HepG2 (cell line): ENCODE results near the gene TACC3. TPM values are rescaled to one million over a fixed set of nuclear protein-coding genes. Genes with fewer than 3 reads are reported as not detected.
A peak's percentile ranks its signal among the peaks of the same experiment; 100 is the strongest.

Experiments used
- BHLHE40 ChIP-seq: IDR thresholded peaks from 2 replicates; pipeline ENCODE4 v1.6.1; 2011; ENCODE audit warnings: low read length, improper control_type of control experiment
- CBX5 ChIP-seq: sonication (generic); formaldehyde crosslinking; IDR thresholded peaks from 2 replicates; pipeline ENCODE4 v1.4.0; 2020; ENCODE audit warnings: missing genetic modification reagents, borderline replicate concordance
- FOXA3 ChIP-seq: IDR thresholded peaks from 2 replicates; pipeline ENCODE4 v1.6.1; 2016; ENCODE audit warnings: missing genetic modification reagents, missing compliant biosample characterization
- FOXO4 ChIP-seq: sonication (generic); formaldehyde crosslinking; conservative IDR thresholded peaks from 2 replicates; pipeline ENCODE4 v1.8.1; 2023; ENCODE audit warnings: missing genetic modification reagents
- GATAD1 ChIP-seq: IDR thresholded peaks from 2 replicates; pipeline ENCODE4 v1.6.1; 2016; ENCODE audit warnings: missing genetic modification reagents, missing compliant biosample characterization
- JUN ChIP-seq: sonication (generic); formaldehyde crosslinking; IDR thresholded peaks from 2 replicates; pipeline ENCODE4 v1.4.0; 2020; ENCODE audit warnings: mild to moderate bottlenecking, missing genetic modification reagents
- MIER3 ChIP-seq: IDR thresholded peaks from 2 replicates; pipeline ENCODE4 v1.6.1; 2016; ENCODE audit warnings: missing compliant biosample characterization, borderline replicate concordance
- NFKB2 ChIP-seq: sonication (generic); formaldehyde crosslinking; IDR thresholded peaks from 2 replicates; pipeline ENCODE4 v1.4.0; 2020; ENCODE audit warnings: missing genetic modification reagents, borderline replicate concordance
- PATZ1 ChIP-seq: sonication (generic); formaldehyde crosslinking; IDR thresholded peaks from 2 replicates; pipeline ENCODE4 v1.4.0; 2020; ENCODE audit warnings: missing genetic modification reagents
- POLR2A ChIP-seq, 2 experiments: IDR thresholded peaks; 2 replicates each; pipeline ENCODE4 v1.6.1; 2011; ENCODE audit warnings: low read depth in 2 of 2, low read length in 2 of 2, mild to moderate bottlenecking in 1 of 2, moderate library complexity in 1 of 2; ENCODE audit not compliant: insufficient read depth in 1 of 2
- PPARG ChIP-seq: conservative IDR thresholded peaks from 2 replicates; pipeline ENCODE4 v1.6.1; 2016; ENCODE audit warnings: missing biosample characterization, missing genetic modification reagents
- SNAI1 ChIP-seq: sonication (generic); formaldehyde crosslinking; IDR thresholded peaks from 2 replicates; pipeline ENCODE4 v1.5.0; 2020; ENCODE audit warnings: mild to moderate bottlenecking, missing genetic modification reagents, borderline replicate concordance
- SOX5 ChIP-seq: IDR thresholded peaks from 2 replicates; pipeline ENCODE4 v1.6.1; 2016; ENCODE audit warnings: borderline replicate concordance
- WIZ ChIP-seq: sonication (generic); formaldehyde crosslinking; IDR thresholded peaks from 2 replicates; pipeline ENCODE4 v1.5.1; 2020; ENCODE audit warnings: mild to moderate bottlenecking, missing genetic modification reagents
- ZNF333 ChIP-seq: sonication (generic); formaldehyde crosslinking; IDR thresholded peaks from 2 replicates; pipeline ENCODE4 v1.4.0; 2020; ENCODE audit warnings: mild to moderate bottlenecking, missing genetic modification reagents, borderline replicate concordance
- ZNF737 ChIP-seq: sonication (generic); formaldehyde crosslinking; IDR thresholded peaks from 2 replicates; pipeline ENCODE4 v1.5.0; 2020; ENCODE audit warnings: missing genetic modification reagents, mild to moderate bottlenecking, borderline replicate concordance
- ZNF777 ChIP-seq: sonication (generic); formaldehyde crosslinking; IDR thresholded peaks from 2 replicates; pipeline ENCODE4 v1.4.0; 2020; ENCODE audit warnings: missing genetic modification reagents
- polyA plus RNA-seq, 8 experiments: library from polyadenylated mRNA; depleted of rRNA in 3 of 8; stranded (reverse) in 7 of 8; unstranded in 1 of 8; fragments of >200 nt; fragmentation: Illumina TruSeq in 4 of 8; extraction: Trizol in 4 of 8; gene quantifications; 2 replicates each; pipeline versions ENCODE4 v1.2.1 to v1.2.3, GENCODE V29; 2011 to 2016; ENCODE audit warnings: low read depth in 4 of 8, missing spikeins in 1 of 8, mixed read lengths in 1 of 8; ENCODE audit not compliant: insufficient read depth in 1 of 8
- total RNA-seq, 5 experiments: library from RNA; depleted of rRNA; stranded (reverse); fragments of >200 nt; fragmentation: Illumina TruSeq; extraction: Trizol; gene quantifications; 2 replicates each; pipeline ENCODE4 v1.2.3, GENCODE V29; 2016; ENCODE audit warnings: low read depth in 1 of 5
- TF ChIP-seq, protein P1 (sequence below): sonication (generic); formaldehyde crosslinking; IDR thresholded peaks from 2 replicates; pipeline ENCODE4 v1.4.0; 2020; ENCODE audit warnings: mild to moderate bottlenecking, missing genetic modification reagents
- TF ChIP-seq, protein P2 (sequence below): sonication (generic); formaldehyde crosslinking; conservative IDR thresholded peaks from 2 replicates; pipeline ENCODE4 v1.8.0; 2022; ENCODE audit warnings: missing genetic modification reagents
- TF ChIP-seq, protein P3 (sequence below): sonication (generic); formaldehyde crosslinking; IDR thresholded peaks from 2 replicates; pipeline ENCODE4 v1.4.0; 2020; ENCODE audit warnings: mild to moderate bottlenecking, missing genetic modification reagents
- TF ChIP-seq, protein P4 (sequence below), 2 experiments: sonication (generic) in 1 of 2; formaldehyde crosslinking in 1 of 2; IDR thresholded peaks; 2 replicates each; pipeline versions ENCODE4 v1.4.0 to v1.6.1; 2018 to 2020; ENCODE audit warnings: missing genetic modification reagents in 2 of 2, borderline replicate concordance in 1 of 2, low read depth in 1 of 2, mild to moderate bottlenecking in 1 of 2, missing biosample characterization in 1 of 2

TACC3 gene
- total and polyA plus RNA-seq, 2 of the 13 experiments (the other 11 are each of a cell fraction or from before 2014, with no cell fraction given) = 20.3 to 21.2 TPM

- TF ChIP-seq FOXO4 (CRISPR knock-in tag) (no peak), WIZ (CRISPR knock-in tag) (no peak), NFKB2 (CRISPR knock-in tag) (no peak; the same call in 1 of the 2 replicates), SOX5 (no peak), FOXA3 (CRISPR knock-in tag) (no peak), ZNF333 (no peak), JUN (no peak), MIER3 (no peak), PATZ1 (CRISPR knock-in tag) (peak; percentile 93), PPARG (CRISPR knock-in tag) (no peak), CBX5 (CRISPR knock-in tag) (0 out of 2 replicates have a peak, but pooled peaks have one; percentile 24), POLR2A (IDR thresholded peaks at IDR 0.05; ENCODE audit: insufficient read depth in 1 of 2, low read depth in 2 of 2, low read length in 2 of 2) (no peak), BHLHE40 (no peak), SNAI1 (CRISPR knock-in tag) (no peak), ZNF777 (CRISPR knock-in tag) (0 out of 2 replicates have a peak, but pooled peaks have one; percentile 26), ZNF737 (CRISPR knock-in tag) (no peak), GATAD1 (CRISPR knock-in tag) (no peak; the same call in 1 of the 2 replicates)
- TF ChIP-seq, protein P1, sequence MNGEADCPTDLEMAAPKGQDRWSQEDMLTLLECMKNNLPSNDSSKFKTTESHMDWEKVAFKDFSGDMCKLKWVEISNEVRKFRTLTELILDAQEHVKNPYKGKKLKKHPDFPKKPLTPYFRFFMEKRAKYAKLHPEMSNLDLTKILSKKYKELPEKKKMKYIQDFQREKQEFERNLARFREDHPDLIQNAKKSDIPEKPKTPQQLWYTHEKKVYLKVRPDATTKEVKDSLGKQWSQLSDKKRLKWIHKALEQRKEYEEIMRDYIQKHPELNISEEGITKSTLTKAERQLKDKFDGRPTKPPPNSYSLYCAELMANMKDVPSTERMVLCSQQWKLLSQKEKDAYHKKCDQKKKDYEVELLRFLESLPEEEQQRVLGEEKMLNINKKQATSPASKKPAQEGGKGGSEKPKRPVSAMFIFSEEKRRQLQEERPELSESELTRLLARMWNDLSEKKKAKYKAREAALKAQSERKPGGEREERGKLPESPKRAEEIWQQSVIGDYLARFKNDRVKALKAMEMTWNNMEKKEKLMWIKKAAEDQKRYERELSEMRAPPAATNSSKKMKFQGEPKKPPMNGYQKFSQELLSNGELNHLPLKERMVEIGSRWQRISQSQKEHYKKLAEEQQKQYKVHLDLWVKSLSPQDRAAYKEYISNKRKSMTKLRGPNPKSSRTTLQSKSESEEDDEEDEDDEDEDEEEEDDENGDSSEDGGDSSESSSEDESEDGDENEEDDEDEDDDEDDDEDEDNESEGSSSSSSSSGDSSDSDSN = peak; percentile 62
- TF ChIP-seq, protein P2, sequence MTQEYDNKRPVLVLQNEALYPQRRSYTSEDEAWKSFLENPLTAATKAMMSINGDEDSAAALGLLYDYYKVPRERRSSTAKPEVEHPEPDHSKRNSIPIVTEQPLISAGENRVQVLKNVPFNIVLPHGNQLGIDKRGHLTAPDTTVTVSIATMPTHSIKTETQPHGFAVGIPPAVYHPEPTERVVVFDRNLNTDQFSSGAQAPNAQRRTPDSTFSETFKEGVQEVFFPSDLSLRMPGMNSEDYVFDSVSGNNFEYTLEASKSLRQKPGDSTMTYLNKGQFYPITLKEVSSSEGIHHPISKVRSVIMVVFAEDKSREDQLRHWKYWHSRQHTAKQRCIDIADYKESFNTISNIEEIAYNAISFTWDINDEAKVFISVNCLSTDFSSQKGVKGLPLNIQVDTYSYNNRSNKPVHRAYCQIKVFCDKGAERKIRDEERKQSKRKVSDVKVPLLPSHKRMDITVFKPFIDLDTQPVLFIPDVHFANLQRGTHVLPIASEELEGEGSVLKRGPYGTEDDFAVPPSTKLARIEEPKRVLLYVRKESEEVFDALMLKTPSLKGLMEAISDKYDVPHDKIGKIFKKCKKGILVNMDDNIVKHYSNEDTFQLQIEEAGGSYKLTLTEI = no peak
- TF ChIP-seq, protein P3, sequence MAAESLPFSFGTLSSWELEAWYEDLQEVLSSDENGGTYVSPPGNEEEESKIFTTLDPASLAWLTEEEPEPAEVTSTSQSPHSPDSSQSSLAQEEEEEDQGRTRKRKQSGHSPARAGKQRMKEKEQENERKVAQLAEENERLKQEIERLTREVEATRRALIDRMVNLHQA (CRISPR knock-in tag) = no peak
- TF ChIP-seq, protein P4, sequence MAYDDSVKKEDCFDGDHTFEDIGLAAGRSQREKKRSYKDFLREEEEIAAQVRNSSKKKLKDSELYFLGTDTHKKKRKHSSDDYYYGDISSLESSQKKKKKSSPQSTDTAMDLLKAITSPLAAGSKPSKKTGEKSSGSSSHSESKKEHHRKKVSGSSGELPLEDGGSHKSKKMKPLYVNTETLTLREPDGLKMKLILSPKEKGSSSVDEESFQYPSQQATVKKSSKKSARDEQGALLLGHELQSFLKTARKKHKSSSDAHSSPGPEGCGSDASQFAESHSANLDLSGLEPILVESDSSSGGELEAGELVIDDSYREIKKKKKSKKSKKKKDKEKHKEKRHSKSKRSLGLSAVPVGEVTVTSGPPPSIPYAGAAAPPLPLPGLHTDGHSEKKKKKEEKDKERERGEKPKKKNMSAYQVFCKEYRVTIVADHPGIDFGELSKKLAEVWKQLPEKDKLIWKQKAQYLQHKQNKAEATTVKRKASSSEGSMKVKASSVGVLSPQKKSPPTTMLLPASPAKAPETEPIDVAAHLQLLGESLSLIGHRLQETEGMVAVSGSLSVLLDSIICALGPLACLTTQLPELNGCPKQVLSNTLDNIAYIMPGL (CRISPR knock-in tag; IDR thresholded peaks at IDR 0.05; ENCODE audit: borderline replicate concordance in 1 of 2, low read depth in 1 of 2) = peak in 1 of 2 experiments; percentile 33; a peak in 2 of 4 replicates
Observed at GRCh38 chr4:1767770-1768366, 46.5 kb downstream of the TACC3 start (continued).
